KOPT-K1 (cell line): Measurements from ENCODE around the gene GPR85.
"Not testable (repeated sequence)": the region's sequence is repeated elsewhere in the genome, so short reads cannot be mapped to it uniquely, and the experiment has no call there.

Experiments used
- H3K27ac ChIP-seq: fragments of 200-600 bp; sonication (generic); 2 replicates; pipeline ENCODE4 v1.5.1; 2016; ENCODE audit warnings: antibody characterized with exemption, mild to moderate bottlenecking, low read depth, low read length; ENCODE audit not compliant: poor library complexity, severe bottlenecking
- H3K36me3 ChIP-seq: fragments of 200-600 bp; sonication (generic); 2 replicates; pipeline ENCODE4 v1.5.1; 2017; ENCODE audit warnings: antibody characterized with exemption, mild to moderate bottlenecking, low read length, moderate library complexity; ENCODE audit not compliant: insufficient read depth
- H3K9me3 ChIP-seq: fragments of 200-600 bp; sonication (generic); 2 replicates; pipeline ENCODE4 v1.5.1; 2017; ENCODE audit warnings: antibody characterized with exemption, low read length, mild to moderate bottlenecking; ENCODE audit not compliant: insufficient read depth, poor library complexity, severe bottlenecking

Gene GPR85, protein sequence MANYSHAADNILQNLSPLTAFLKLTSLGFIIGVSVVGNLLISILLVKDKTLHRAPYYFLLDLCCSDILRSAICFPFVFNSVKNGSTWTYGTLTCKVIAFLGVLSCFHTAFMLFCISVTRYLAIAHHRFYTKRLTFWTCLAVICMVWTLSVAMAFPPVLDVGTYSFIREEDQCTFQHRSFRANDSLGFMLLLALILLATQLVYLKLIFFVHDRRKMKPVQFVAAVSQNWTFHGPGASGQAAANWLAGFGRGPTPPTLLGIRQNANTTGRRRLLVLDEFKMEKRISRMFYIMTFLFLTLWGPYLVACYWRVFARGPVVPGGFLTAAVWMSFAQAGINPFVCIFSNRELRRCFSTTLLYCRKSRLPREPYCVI

GRCh38 chr7:113086431-113086888 is at the start of gene GPR85:
Gene GPR85, minus strand, starts transcription at chr7:113086827. Its CDS starts 2,106 bp downstream, at chr7:113084721.
- no peaks in the 10 kb centered on the region for H3K36me3 ChIP-seq
- no peak within 1 kb of the TSS for H3K27ac ChIP-seq
- H3K9me3 ChIP-seq: no peaks in the 10 kb centered on the region

GRCh38 chr7:113134025-113134424 is 47.4 kb upstream of the GPR85 start:
- no peaks in the 10 kb centered on the region for H3K36me3 ChIP-seq
- no peak overlapping the region for H3K27ac ChIP-seq

GRCh38 chr7:113131367-113131766 is 44.7 kb upstream of the GPR85 start:
- Histone ChIP-seq H3K36me3 (no peaks in the 10 kb centered on the region), H3K27ac (no peak overlapping the region), H3K9me3 (no peaks in the 10 kb centered on the region)

More at GRCh38 chr7:113134025-113134424, 47.4 kb upstream of the GPR85 start:
- no peaks in the 10 kb centered on the region for H3K9me3 ChIP-seq

- H3K27ac ChIP-seq: no peak overlapping the region
- H3K36me3 ChIP-seq: no peaks in the 10 kb centered on the region
- no peaks in the 10 kb centered on the region for H3K9me3 ChIP-seq
Measured at GRCh38 chr7:113128031-113128430, 41.4 kb upstream of the GPR85 start.

GRCh38 chr7:113125728-113126127 is 39.1 kb upstream of the GPR85 start:
- Histone ChIP-seq H3K27ac (no peak overlapping the region), H3K36me3 (no peaks in the 10 kb centered on the region)

GRCh38 chr7:113122744-113123143 is 36.1 kb upstream of the GPR85 start:
- H3K27ac ChIP-seq: no peak overlapping the region
- no peaks in the 10 kb centered on the region for H3K9me3 ChIP-seq
- H3K36me3 ChIP-seq: no peaks in the 10 kb centered on the region

More at GRCh38 chr7:113125728-113126127, 39.1 kb upstream of the GPR85 start:
- no peaks in the 10 kb centered on the region for H3K9me3 ChIP-seq

- Histone ChIP-seq H3K27ac (no peak overlapping the region), H3K9me3 (no peaks in the 10 kb centered on the region), H3K36me3 (no peaks in the 10 kb centered on the region)
Measured at GRCh38 chr7:113120647-113121046, 34.0 kb upstream of the GPR85 start.

- no peaks in the 10 kb centered on the region for H3K36me3 ChIP-seq
- no peak overlapping the region for H3K27ac ChIP-seq
- H3K9me3 ChIP-seq: no peaks in the 10 kb centered on the region
Measured at GRCh38 chr7:113119429-113119828, 32.8 kb upstream of the GPR85 start.

GRCh38 chr7:113118074-113118959 is 31.7 kb upstream of the GPR85 start, which contains the start of gene SMIM30:
Gene SMIM30, minus strand, starts transcription at chr7:113118554. Its CDS starts 976 bp downstream, at chr7:113117578.
- H3K9me3 ChIP-seq: no peaks in the 10 kb centered on the region
- peak within 1 kb of the TSS; percentile 41 for H3K27ac ChIP-seq
- H3K36me3 ChIP-seq: no peaks in the 10 kb centered on the region

DNA sequence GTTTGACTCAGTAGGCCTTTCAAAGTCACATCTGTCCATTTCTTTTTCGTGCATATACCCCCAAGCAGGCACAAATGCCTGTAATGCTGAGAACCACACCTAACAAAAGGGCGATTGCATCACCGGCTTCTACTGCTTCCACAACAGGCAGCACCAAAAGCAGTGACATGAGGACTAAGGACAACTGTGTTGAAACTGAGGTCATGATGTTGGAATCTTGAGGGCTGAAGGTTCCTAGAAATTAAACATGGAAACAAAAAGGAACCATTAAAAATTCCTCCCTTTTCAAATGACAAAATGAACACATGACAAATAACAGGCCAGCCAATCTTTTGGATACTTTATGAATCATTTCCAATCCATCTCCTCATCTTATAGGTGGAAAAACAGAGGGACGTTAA is 30.7 kb upstream of the GPR85 start:
- H3K9me3 ChIP-seq, H3K36me3 ChIP-seq, H3K27ac ChIP-seq: not testable (repeated sequence)

- no peaks in the 10 kb centered on the region for H3K36me3 ChIP-seq
- no peak overlapping the region for H3K27ac ChIP-seq
- H3K9me3 ChIP-seq: no peaks in the 10 kb centered on the region
Measured at GRCh38 chr7:113113912-113114311, 27.3 kb upstream of the GPR85 start.

DNA sequence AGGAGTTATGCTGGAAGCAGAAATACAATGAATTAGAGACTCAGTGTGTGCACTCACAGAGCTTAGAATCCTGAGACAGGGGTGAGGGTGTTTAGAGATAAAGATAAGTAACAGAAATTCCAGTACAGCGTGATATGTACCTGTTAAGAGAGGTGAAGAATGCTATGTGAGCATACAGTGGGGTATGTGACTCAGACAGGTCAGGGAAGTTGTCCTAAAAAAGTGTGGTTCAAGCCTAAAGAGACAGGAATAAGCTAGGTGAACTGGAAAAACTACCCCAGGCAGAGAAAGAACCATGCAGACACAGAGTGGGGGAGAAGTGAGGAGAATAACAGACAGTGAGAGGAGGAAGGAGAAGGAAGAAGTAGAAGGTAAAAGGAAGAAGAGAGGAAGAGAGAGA is 23.1 kb upstream of the GPR85 start:
- no peaks in the 10 kb centered on the region for H3K36me3 ChIP-seq
- H3K9me3 ChIP-seq: no peaks in the 10 kb centered on the region
- no peak overlapping the region for H3K27ac ChIP-seq

- H3K36me3 ChIP-seq: no peaks in the 10 kb centered on the region
- H3K27ac ChIP-seq: no peak overlapping the region
- no peaks in the 10 kb centered on the region for H3K9me3 ChIP-seq
Measured at GRCh38 chr7:113100121-113100603, 13.5 kb upstream of the GPR85 start.

GRCh38 chr7:113099284-113099919 is 12.8 kb upstream of the GPR85 start:
- Histone ChIP-seq H3K36me3 (no peaks in the 10 kb centered on the region), H3K9me3 (no peaks in the 10 kb centered on the region), H3K27ac (no peak overlapping the region)
